Hepatocyte (in vitro differentiated cells): ENCODE results near the gene SHISA4.

Experiments
- EZH2 ChIP-seq: fragments of 200-600 bp; sonication (generic); IDR thresholded peaks from 2 replicates; pipeline ENCODE4 v1.6.1; 2016; ENCODE audit warnings: antibody characterized with exemption, mild to moderate bottlenecking, borderline replicate concordance
- TF ChIP-seq, protein P1 (sequence below): fragments of 200-600 bp; sonication (generic); IDR thresholded peaks from 2 replicates; pipeline ENCODE4 v1.5.1; 2016; ENCODE audit warnings: antibody characterized with exemption, mild to moderate bottlenecking; ENCODE audit not compliant: poor library complexity

DNA sequence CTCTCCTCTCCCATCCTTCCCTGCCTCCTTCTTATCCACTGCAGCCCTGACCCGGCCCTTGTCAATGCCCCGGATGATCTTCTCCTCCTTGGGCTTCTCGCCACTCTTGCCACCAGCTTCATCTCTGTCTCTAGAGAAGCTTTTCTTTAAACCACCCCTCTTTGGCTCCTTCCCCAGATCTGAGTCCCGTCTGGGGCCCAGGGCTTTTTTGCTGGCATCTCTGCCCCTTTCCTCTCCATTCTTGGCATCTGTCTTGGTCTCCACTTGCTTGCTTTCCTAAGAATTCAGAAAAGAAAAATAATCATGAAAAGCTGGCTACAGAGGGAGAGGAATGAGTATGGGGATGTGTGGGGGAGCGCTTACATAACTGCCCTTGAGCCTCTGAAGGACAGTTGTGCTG lies 11.8 kb downstream of the SHISA4 start:
- TF ChIP-seq, protein P1, sequence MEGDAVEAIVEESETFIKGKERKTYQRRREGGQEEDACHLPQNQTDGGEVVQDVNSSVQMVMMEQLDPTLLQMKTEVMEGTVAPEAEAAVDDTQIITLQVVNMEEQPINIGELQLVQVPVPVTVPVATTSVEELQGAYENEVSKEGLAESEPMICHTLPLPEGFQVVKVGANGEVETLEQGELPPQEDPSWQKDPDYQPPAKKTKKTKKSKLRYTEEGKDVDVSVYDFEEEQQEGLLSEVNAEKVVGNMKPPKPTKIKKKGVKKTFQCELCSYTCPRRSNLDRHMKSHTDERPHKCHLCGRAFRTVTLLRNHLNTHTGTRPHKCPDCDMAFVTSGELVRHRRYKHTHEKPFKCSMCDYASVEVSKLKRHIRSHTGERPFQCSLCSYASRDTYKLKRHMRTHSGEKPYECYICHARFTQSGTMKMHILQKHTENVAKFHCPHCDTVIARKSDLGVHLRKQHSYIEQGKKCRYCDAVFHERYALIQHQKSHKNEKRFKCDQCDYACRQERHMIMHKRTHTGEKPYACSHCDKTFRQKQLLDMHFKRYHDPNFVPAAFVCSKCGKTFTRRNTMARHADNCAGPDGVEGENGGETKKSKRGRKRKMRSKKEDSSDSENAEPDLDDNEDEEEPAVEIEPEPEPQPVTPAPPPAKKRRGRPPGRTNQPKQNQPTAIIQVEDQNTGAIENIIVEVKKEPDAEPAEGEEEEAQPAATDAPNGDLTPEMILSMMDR = no peak
- no peak for TF ChIP-seq EZH2
